ENCODE data around the gene PRSS21.
A peak's percentile ranks its signal among the peaks of the same experiment; 100 is the strongest.

The PRSS21 gene

DNA sequence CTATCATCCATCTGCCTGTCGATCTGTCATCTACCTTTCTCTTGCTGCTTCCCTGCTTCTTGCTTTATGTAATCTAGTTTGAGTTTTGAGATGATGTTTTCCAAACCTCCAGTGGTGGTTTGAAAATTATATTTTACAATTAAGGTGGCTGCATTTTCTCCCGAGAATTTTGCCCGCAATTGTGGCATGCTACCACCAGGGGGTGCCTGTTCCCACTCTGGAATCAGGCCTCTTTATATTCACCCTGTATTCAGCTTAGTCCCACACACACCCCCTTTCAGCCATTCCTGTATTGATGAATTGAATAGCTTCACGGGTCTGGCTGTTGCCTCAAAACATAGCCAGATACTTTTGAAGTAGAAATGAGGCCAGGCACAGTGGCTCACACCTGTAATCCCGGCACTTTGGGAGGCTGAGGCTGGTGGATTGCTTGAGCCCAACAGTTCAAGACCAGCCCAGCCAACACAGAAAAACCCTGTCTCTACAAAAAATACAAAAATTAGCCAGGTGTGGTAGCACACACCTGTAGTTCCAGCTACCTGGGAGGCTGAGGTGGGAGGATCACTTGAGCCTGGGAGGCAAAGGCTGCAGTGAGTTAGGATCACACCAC lies 37.8 kb downstream of the PRSS21 start:
- intact Hi-C loops (cut with DNase I), result no loop called here
- DNase-seq, result no peak

DNA sequence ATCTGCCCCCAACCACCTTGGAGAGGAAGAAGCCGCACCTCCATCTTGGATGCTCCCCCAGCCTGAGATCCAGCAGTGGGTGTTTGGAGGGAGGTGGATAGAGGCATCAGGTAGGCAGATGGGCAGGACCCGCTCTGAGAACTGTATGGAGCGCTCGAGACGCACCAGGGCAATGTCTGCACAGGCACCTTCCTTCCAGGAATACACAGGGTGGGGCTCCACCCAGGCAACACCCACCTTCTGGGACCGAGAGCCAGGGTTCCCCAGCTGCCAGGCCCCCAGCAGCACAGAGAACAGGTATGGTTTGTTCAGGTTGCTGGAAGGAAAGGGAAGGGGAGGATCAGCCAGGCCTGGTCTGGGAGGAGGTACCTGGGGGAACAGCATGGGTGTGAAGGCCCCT lies 38.5 kb downstream of the PRSS21 start:
- intact Hi-C loops (cut with DNase I), result no loop called here
- DNase-seq, result no peak

DNA sequence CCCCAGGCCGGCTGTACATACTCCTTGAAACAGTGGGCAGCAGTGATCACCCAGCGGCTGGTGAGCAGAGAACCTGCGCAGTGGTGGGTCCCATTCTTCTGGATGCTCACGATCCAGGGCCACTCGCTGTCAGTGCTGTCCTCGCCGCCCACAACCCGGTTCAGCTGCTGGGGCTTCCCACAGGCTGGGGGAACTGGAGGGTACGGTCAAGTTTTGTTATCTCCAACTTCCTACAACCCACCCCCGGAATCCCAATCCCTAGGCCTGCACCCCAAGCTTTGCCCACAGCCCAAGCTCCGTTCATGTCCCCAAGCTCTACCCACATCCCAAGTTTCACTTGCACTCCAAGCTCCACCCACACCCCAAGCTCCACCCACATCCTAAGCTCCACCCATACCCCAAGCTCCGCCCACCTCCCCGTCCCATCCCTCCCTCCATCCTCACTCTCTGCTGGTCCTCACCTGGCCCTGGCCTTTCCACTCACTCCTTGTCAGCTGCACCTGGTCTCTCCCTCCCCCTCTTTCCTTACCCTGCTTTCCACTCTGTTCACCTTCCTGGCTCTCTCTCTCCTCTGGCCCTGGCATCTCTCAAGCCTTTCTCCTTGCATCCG lies 39.1 kb downstream of the PRSS21 start:
- no peak for DNase-seq
- intact Hi-C loops (cut with DNase I), result no loop called here

DNA sequence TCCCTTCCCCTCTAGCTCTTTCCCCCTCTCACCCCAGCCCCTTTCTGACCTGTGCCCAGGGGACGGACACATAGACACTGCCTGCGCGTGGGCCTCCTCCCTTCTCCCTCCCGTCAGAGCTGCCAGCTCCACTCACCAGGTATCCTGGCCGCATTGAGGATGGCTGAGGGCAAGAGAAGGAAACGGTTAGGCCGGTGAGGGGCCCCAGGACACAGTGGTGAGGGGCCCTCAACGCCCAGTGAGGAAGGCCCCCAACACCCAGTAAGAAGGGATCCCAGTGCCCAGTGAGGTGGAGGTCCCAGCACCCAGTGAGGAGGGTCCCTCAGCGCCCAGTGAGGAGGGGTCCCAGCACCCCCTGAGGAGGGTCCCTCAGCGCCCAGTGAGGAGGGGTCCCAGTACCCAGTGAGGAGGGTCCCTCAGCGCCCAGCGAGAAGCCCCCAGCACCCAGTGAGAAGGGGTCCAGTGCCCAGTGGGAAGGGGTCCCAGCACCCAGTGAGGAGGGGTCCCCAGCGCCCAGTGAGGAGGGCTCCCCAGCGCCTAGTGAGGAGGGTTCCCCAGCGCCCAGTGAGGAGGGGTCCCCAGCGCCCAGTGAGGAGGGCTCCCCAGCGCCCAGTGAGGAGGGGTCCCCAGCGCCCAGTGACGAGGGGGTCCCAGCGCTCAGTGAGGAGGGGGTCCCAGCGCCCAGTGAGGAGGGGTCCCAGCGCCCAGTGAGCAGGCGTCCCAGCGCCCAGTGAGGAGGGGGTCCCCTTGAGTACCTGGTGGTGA lies 39.8 kb downstream of the PRSS21 start:
- intact Hi-C loops (cut with DNase I), result no loop called here
- DNase-seq, result no peak

DNA sequence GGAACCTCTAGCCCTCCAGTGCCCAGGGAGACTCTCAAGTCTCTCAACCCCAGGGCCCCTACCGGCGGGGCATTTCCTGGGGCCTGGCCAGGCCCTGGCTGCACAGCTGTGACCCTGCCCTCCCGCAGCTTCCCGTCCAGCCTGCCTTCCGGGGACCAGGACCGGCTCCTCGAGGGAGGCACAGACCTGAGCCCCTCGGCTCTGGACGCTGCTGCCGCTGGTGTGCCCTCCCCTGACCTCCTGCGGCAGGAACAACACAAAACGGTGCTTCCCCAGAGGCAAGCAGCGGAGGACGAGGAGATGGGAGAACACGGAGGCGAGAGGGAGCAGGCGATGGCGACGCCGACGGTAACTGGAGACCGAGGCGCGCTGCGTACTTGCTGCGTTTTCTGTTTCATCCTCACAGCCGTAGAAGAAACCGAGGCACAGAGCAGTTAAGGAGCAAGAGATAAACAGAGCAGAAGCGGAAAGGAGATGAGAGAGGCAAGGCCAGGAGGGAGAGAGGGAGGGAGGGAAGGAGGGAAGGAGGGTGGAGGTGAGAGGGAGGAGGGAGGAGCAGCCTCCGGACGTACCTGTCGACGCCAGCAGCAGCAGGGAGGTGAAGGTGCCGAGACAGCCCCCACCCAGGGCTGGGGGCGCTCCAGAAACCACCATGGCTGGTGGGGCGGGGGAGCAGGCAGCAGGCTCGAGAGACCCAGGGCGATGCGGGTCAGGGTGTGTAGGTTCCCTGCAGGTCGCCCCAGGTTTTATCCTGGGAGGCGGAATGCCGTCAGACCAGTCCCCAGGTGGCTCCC lies 40.6 kb downstream of the PRSS21 start, which contains the start of gene PRSS22:
TSS of gene PRSS22 (minus strand) at position 720 of the 794 bp plus-strand sequence. CDS start at position 654, 66 bp downstream.
- peak in 3 of 42 donors; percentile 16 to 48 (median 27) for DNase-seq
- intact Hi-C loops (cut with DNase I), result no loop called here

DNA sequence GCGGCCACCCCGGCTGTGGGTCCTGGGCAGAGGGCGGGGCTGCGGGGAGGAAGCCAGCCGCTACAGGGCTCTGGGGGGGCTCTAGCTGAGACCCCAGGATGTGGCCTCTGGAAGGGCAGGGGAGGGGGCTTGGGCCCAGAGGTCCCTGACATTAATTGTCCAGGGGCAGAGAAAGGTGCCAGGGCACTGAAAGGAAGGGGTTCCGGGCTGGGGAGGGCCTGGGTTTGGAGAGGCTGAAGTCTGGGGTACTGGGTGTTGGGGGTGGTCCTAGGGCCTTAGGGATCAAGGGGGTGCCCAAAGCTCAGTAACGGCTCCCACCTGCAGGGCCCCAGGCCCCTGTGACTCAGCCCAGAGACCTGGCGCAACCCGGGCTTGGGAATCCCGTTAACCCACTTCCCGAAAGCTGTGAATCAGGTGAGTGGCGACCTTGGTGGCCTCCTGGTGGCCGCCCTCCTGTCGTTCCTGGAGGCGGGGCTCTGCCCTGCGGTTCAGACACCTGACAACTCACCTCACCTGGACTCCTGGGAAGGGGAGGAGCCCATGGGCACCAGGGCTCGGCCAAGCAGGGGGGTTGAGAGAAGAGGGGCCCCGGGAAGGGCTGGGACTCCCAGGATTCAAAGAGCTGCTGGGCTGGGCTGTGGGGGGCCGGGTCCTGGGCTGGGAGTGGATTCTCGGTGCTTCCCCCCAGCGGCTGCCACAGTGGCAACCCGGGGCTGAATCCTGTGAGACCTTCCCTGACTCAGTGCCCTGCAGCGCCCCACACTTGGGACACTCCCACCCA lies 41.4 kb downstream of the PRSS21 start:
- peak in 1 of 42 donors; percentile 22 for DNase-seq
- intact Hi-C loops (cut with DNase I), result no loop called here

DNA sequence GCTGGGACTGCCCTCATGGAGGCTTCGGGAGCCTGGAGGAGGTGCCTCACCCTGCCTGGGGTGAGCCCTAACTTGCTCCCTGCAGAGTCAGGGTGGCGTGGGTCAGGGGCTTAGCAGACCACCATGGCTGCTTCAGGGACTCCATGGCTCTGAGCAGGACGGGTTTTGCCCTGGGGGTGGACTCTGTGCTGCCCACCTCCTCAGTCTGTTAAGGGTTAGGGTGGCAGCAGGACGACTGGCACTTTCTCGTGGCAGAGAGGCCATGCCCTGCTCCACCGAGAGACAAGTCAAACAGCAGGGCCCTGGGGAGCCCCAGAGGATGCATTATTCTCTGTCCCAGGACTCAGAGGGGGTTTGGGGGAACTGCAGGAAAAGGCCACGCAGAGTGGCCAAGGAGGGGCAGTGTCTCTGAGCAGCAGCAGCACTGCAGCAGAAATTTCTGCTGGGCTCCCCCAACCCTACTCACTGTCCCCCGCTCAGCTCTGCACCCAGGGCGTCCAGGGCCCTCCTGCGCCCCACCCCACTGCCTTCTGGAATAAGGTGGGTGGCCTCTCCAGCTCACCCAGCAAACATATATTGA lies 42.7 kb downstream of the PRSS21 start:
- DNase-seq, result no peak
- intact Hi-C loops (cut with DNase I), result loop anchor here (10.0 kb wide), 1 partner anchor 75 kb away; the partner anchor contains the start of gene PRSS33

DNA sequence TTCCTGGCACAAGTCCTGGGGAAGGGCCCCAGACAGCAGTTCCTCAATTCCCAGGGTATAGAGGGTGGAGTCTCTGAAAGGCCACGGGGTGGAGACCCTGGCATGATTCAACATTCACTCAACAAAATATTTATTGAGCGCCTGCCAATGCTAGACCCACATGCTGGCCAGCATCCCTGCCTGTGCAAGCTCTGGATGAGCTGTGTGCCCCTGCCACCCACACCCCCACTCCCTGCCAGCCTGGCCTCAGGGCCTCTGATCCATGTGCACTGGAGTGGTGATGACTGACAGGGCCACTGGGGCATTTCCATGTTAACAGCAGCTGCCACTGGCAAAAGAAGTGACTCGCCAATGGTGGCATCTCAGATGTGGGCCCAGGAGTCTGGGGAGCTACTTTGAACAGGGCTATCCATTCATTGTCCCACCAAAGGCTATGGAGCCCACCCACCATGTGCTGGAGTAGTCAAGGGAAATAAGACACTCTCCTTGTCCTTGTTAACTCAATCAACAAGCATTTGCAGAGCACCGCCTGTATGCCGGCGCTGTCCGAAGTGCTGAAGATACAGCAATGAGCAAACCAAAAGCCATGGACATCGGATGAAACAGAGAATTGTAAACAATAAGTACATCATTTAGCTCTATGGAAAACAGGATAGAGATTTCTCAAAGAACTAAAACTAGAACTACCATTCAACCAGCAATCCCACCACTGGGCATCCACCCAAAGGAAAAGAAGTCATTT lies 44.0 kb downstream of the PRSS21 start:
- intact Hi-C loops (cut with DNase I), result loop anchor here (10.0 kb wide), 1 partner anchor 76 kb away; the partner anchor contains the start of gene PRSS33
- DNase-seq, result peak in 1 of 42 donors; percentile 24

DNA sequence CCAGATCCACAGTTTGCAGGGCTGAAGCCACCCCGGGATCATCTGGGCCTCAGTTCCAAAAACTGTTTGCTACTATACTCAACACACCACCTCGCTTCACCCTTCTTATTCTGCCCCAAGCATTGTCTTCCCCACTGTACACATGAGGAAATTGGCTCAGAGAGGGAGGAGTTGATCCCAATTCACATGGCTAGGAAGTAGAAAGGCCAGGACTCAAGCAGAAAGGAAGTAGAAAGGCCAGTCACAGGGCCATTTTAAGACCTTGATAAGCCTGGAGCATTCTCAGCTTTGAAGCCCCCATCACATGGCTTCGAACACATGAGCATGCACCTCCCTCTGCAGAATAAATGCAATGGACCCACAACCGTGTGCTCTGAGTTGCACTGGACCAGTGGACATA lies 48.6 kb downstream of the PRSS21 start:
- intact Hi-C loops (cut with DNase I), result loop anchor here (10.0 kb wide), 1 partner anchor 81 kb away; the partner anchor contains the start of gene PRSS33
- DNase-seq, result no peak

DNA sequence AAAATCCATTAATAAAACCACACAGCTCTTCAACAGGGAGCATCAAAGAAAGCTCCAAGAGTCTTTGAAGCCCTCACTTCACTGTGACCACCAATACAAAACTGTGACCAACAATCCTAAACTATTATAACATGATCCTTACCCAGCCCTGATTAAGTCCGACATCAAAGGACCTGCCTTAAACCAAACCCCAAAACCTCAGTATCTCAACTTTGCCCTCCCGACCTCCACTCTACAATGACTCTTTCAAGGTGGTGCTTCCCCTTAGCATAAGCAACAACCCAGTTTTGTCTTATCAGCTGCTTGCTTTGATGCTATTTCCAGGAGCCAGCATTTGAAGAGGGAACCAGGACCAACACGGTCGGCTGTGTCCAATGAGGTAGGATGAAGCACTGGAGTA lies 49.4 kb downstream of the PRSS21 start:
- intact Hi-C loops (cut with DNase I), result loop anchor here (10.0 kb wide), 1 partner anchor 82 kb away; the partner anchor contains the start of gene PRSS33
- DNase-seq, result peak in 1 of 42 donors; percentile 10

DNA sequence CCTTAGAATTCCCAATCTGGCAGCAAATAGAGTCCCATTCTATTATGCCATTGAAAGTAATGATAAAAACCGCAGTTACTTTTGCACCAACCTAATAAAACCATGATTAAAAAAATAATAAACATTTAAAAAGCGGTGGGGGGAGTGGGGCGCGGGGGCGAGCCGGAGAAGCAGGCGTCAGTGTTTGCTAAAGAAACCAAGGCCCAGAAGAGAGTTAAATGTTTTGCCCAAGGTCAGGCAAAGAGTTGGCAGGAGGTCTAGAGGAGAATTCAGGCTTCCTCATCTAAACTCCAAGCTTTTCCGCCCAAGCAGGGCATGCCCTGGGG lies 50.6 kb downstream of the PRSS21 start:
- intact Hi-C loops (cut with DNase I), result loop anchor here (10.0 kb wide), 1 partner anchor 83 kb away; the partner anchor contains the start of gene PRSS33
- no peak for DNase-seq

DNA sequence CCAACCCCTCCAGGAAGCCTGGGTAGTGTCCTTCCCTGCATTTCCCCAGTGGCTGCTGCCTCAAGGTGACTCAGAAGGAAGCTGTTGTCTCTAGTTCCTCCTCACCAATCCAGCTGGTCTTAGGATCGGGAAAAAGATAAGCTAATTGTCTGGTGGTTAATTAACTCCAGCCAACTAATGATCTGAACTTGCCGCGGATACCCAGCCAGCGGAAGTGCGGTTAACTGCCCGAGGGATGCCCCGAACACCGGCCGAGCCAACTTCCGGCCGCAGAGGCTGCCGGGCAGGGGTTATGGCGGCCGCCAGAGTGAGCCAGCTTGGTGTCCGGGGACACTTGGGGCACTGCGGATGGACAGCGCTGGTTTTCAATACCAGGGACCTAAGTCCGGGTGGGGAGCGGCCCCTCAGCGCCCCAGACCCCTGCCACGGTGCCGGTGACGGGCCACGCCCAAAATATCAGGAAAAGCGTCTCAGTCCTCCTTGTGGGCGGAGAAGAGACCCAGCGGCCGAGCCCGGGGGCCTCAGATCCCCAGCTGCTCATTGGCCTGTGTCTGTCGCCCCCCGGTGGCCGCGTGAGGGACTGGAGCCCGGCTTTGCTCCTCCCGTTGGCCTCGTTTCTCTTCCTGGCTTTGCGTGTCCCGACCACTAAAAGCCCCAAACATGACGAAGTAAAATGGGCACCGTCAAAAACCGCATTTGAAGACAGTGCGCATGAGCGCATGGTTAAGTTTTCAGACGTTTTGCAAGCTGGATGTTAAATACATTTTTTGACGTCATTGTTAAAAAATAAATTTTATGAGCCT lies 51.2 kb downstream of the PRSS21 start:
- peak; percentile 88 to 98 (median 94) for DNase-seq
- intact Hi-C loops (cut with DNase I), result loop anchor here (10.0 kb wide), 1 partner anchor 83 kb away; the partner anchor contains the start of gene PRSS33

Measured in head of caudate nucleus (tissue), 42 donors.